Activated CD8-positive, alpha-beta memory T cell treated with anti-CD3 and anti-CD28 coated beads for 1 hour (primary cell): ENCODE data around the gene TBC1D23.
"Not testable (repeated sequence)": the region's sequence is repeated elsewhere in the genome, so short reads cannot be mapped to it uniquely, and the experiment has no call there.

Experiments
- DNase-seq, 2 donors: peaks; one replicate each; pipeline ENCODE4 v3.0.0-alpha.2; 2020; ENCODE audit warnings: low read depth in 1 of 2; ENCODE audit errors: extremely low read depth in 1 of 2

The TBC1D23 gene

GRCh38 chr3:100260685-100261484 is at the start of gene TBC1D23:
Gene TBC1D23 (plus strand): TSS chr3:100260992. CDS start chr3:100261019, 27 bp downstream.
- DNase-seq, result peak; percentile 89 to 93

DNA sequence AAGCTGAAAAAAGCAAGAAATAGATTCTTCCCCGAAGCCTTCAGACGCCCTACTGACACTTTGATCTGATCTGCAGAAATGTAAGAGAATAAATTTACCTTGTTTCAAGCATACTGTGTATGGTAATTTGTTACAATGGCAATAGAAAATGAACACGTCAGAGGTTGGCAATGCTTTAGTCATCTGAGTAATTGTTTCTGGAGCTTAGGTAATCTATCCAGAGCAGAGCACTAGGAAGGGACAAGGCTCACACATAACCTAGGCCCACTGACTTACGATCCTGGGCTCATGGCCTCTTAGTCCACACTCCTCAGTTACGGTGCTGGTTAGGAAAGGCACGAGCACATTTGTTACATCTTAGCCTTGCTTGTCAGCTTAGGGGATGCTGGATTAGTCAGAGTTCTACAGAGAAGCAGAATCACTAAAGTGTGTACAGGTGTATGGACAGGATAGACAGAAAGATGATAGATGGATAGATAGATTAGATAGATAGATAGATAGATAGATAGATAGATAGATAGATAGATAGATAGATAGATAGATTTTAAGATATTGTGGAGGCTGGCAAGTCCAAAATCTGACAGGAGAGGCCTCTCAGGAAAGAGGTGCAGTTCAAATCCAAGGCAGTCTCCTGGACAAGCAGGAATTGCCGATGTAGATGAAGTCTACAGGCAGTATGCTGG is 46.8 kb upstream of the TBC1D23 start:
- DNase-seq, result no peak

- no peak for DNase-seq
These were observed 46.2 kb upstream of the TBC1D23 start for GRCh38 chr3:100214574-100214964.

DNA sequence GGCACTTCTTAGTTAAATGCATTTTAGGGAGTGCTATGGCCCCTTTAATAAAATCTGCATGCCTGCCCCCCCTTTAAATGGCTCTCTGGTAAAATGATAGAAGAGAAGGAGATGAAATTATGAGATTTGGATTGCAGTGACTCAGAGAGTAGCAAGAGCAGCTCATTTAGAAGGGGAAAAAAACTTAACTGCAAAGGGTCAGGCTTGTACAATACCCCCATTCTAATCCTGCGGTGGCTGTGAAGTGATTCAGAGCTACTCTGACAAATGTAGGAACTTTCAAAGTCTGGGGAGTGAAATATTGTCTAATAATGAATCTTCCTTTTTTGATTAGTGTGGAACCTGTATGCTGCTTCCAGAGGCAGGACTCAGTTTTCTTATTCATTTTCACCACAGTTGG is 44.1 kb upstream of the TBC1D23 start:
- DNase-seq, result no peak

DNA sequence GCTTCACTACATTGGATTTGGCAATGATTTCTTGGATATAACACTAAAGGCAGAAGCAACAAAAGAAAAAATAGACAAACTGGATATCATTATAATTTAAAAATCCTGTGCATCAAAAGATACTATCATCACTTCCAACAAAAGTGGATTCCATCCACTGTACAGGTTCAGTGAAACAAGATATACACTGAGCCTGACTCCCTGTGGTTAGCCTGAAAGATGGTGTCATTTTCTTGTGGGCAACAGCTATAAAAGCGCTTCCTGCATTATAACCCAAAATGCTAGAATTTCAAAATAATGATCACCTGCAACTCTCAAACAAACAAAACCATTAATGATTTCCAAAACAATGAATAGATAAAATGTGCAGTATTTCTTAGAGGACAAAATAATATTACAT is 39.6 kb upstream of the TBC1D23 start:
- DNase-seq, result no peak

DNA sequence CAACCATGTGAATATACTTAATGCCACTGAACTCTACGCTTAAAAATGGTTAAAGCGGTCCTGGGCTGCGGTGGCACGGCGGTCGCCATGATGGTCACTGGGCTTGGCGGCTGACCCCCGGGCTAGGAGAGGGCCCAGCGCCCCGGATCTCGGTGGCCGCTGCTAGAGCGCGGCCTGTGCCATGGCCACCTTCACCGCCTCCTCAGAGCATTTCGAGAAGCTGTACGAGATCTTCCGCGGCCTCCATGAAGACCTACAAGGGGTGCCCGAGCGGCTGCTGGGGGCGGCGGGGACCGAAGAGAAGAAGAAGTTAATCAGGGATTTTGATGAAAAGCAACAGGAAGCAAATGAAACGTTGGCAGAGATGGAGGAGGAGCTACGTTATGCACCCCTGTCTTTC is 35.6 kb upstream of the TBC1D23 start:
- DNase-seq, result no peak

DNA sequence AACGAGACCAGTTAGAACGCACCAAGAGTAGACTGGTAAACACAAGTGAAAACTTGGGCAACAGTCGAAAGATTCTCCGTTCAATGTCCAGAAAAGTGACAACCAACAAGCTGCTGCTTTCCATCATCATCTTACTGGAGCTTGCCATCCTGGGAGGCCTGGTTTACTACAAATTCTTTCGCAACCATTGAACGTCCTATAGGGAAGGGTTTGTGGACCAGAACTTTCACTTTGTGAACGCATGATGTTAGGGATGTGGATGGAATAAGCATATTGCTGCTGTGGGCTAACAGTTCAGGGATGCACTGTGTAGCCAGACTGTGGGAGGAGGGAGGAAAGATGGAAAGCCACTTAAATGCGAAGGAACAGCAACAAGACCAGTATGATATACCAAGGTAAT is 34.9 kb upstream of the TBC1D23 start:
- no peak for DNase-seq

- DNase-seq, result no peak
These were observed 33.9 kb upstream of the TBC1D23 start for GRCh38 chr3:100226712-100227429.

- no peak for DNase-seq
These were observed 33.3 kb upstream of the TBC1D23 start for GRCh38 chr3:100227511-100227921.

- DNase-seq, result no peak
These were observed 32.5 kb upstream of the TBC1D23 start for GRCh38 chr3:100228247-100228646.

- not testable (repeated sequence) for DNase-seq
These were observed 31.6 kb upstream of the TBC1D23 start for GRCh38 chr3:100229188-100229587.

DNA sequence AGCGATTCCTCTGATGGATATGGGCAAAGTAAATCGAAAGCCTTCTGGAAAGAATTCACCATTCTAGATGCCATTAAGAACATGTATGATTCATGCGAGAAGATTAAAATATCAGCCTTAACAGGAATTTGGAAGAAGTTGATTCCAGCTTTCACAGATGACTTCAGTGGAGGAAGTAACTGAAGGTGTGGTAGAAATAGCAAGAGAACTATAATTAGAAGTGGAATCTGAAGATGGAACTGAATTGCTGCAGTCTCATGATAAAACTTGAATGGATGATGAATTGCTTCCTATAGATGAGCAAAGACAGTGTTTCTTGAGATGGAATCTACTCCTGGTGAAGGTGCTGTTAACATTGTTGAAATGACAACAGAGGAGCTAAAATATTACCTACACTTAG is 30.1 kb upstream of the TBC1D23 start:
- DNase-seq, result no peak

DNA sequence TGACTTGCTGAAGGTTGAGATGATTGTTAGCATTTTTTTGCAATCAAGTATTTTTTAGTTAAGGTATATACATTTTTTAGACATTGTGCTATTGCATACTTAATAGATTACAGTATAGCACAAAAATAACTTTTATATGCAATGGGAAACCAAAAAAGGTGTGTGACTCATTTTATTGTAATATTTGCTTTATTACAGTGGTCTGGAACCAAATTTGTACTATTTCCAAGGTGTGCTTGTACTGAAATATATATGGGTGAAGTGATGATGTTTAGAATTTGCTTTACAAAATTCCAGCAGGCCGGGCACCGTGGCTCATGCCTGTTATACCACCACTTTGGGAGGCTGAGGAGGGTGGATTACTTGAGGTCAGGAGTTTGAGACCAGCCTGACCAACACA is 29.1 kb upstream of the TBC1D23 start:
- no peak for DNase-seq

DNA sequence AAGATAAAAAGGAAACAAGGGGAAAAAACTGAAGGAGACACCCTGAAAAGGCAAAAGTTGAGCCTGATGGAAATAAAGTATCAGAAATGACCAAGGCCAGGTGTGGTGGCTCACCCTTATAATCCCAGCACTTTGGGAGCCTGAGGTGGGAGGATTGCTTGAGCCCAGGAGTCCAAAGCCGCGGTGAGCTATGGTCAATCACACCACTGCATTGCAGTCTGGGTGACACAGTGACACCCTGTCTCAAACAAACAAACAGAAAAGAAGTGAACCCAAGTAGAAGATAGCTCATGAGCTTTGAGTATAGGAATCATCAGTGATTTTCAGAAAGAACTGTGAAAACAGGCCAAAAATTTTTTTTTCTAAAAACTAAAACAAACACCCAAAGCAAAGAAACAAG is 26.4 kb upstream of the TBC1D23 start:
- DNase-seq, result no peak

DNA sequence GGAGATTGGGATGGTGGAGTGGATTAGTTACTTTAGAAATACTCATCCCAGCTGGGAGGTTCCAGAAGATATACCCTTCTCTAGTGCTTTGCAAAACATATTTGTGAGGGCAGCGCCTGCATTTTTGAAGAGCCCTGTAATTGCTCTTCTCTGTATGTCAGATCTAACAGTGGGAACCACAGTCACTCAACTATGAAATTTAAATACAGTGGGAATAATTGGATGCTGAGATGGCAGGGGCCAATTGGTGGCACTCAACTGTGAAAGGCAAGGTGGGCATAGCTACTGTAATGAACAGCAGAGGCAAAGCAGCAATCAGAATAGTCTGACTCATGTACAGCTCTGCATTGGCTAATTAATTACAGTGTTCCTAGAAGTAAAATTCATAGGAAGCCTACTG is 22.2 kb upstream of the TBC1D23 start:
- DNase-seq, result no peak

DNA sequence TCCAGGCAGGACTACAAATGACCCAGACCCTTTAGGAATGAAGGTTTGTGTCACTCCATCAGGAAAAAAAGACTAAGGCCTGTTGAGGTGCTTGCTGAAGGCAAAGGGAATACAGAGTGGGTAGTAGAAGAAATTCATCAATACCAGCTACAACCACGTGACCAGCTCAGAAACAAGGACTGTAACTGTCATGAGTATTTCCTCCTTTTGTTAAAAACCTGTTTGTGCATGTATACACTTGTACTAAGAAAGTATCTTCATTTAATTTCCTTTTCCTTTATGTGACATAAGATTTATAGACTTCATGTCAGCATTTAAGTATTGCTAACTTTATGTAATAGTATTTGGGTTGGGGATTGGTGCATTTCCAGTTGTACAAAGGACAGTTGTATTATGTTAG is 18.3 kb upstream of the TBC1D23 start:
- not testable (repeated sequence) for DNase-seq

DNA sequence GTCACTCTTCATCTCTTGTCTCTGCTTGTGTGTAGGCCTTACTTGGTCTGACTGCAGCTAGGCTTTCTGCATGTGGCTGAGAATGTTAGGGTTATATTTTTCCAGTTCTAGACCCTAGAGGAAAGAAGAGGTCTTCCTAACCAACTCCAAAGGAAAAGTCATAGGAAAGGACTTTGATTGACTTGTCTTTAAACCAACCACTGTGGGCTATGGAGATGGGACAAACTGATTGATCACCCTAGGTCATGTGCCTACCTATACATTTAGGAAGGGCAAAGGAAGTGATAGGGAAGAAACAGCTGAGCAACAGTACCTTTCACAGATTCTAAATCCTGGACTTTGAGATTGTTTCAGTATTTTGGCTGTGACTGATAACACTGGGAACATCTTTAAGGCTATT is 16.5 kb upstream of the TBC1D23 start:
- DNase-seq, result no peak

- no peak for DNase-seq
These were observed 15.7 kb upstream of the TBC1D23 start for GRCh38 chr3:100245136-100245535.

DNA sequence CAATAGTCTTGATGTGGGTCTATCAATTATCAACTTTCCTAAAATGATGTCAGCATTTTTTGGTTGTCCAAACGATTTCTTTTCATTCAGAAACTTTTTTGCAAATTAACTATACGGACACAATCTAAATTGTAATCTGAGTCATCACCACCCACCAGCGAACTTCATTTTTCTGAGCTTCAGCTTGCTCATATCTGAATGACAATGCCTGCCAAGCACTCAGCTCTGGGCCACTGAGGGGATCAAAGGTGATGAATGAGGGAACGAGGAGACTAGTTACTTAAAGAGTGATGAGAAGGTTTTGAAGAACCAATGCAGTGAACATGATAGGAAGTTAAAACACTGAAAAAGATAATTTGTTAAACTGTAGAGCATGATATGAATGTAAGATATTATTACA is 14.9 kb upstream of the TBC1D23 start:
- no peak for DNase-seq

- no peak for DNase-seq
These were observed 13.8 kb upstream of the TBC1D23 start for GRCh38 chr3:100246999-100247398.

DNA sequence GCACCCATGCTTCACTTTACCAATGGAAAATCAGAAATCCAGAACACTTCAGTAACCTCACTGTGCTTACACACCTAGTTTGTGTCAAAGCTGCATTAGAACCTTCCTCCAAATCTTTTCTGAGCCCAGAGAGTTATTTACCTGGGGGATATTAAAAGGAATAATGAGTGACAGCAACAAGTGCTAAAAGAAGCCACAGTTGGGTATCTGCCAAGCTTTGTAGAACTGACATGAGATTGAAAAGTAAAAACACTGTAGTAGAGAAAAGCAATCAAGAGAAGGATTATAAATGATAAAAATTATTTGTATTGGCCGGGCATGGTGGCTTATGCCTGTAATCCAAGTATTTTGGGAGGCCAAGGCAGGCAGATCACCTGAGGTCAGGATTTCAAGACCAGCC is 8.8 kb upstream of the TBC1D23 start:
- DNase-seq, result no peak
